Stimulated activated CD8-positive, alpha-beta memory T cell treated with anti-CD3 and anti-CD28 coated beads, Interleukin-4, amount 100 ng/mL, for 48 hours (primary cell): ENCODE measurements around the gene HNMT.
"Not testable (repeated sequence)": the region's sequence is repeated elsewhere in the genome, so short reads cannot be mapped to it uniquely, and the experiment has no call there.

ENCODE experiments used
- DNase-seq: peaks from one replicate; pipeline ENCODE4 v3.0.0-alpha.2; 2020

Gene HNMT

GRCh38 chr2:137977790-137978189, 13.5 kb downstream of the HNMT start:
- DNase-seq = no peak

DNA sequence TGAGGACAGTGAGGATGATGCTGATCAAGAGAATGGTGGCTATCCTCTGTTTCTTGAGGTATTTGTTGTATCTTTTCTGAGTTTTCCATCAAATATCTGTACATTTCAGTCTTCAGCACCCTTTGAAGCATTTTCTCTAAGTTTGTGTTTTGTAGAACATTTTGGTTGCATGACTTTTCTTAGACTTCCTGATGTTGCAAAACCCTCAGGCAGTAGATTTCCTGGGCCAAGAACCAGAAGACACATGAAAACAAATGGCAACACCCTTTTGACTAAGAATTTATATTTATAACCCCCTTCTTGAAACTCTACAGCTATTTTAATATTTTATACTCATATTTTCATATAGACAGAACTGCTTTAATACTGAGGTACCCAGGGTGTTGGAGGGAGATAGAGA, 16.2 kb downstream of the HNMT start:
- no peak for DNase-seq

- no peak for DNase-seq
Measured at GRCh38 chr2:137981112-137981656, 16.9 kb downstream of the HNMT start.

GRCh38 chr2:137983581-137983980, 19.3 kb downstream of the HNMT start:
- no peak for DNase-seq

- no peak for DNase-seq
Measured at GRCh38 chr2:137986268-137986667, 22.0 kb downstream of the HNMT start.

GRCh38 chr2:137987011-137987410, 22.7 kb downstream of the HNMT start:
- DNase-seq = no peak

DNA sequence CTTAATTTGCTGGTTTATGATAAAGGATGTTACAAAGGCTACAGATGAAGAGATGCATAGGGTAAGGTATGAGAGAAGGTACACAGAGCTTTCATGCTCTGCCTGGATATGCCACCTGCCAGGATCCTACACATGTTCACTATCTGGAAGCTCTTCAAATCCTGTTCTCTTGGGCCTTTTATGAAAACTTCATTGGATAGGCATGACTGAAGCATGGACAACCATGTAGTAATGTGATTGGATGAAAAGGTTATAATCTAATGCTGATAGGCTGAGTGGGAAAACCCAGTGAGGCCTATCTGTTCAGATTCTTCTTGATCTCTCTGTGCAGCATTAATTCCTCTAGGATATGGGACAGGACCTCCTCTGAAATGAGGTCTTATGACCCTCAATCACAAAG, 26.8 kb downstream of the HNMT start:
- no peak for DNase-seq

GRCh38 chr2:137992039-137992646, 27.9 kb downstream of the HNMT start:
- DNase-seq = no peak

GRCh38 chr2:137993715-137994476, 29.6 kb downstream of the HNMT start:
- DNase-seq = not testable (repeated sequence)

DNA sequence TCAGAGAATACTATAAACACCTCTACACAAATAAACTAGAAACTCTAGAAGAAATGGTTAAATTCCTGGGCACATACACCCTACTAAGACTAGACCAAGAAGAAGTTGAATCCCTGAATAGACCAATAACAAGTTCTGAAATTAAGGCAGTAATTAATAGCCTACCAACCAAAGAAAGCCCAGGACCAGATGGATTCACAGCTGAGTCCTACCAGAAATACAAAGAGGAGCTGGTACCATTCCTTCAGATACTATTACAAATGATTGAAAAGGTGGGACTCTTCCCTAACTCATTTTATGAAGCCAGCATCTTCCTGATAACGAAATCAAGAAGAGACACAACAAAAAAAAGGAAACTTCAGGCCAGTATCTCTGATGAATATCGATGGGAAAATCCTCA, 31.1 kb downstream of the HNMT start:
- not testable (repeated sequence) for DNase-seq

GRCh38 chr2:137996158-137996557, 31.9 kb downstream of the HNMT start:
- not testable (repeated sequence) for DNase-seq

DNA sequence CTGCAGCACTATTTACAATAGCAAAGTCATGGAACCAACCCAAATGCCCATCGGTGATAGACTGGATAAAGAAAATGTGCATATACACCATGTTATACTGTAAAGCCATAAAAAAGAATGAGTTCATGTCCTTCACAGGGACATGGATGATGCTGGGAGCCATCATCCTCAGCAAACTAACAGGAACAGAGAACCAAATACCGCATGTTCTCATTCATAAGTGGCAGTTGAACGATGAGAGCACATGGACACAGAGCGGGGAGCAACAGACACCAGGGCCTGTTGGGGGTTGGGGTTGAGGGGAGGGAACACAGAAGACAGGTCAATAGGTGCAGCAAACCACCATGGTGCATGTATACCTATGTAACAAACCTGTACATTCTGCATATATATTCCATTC, 33.5 kb downstream of the HNMT start:
- DNase-seq = no peak

DNA sequence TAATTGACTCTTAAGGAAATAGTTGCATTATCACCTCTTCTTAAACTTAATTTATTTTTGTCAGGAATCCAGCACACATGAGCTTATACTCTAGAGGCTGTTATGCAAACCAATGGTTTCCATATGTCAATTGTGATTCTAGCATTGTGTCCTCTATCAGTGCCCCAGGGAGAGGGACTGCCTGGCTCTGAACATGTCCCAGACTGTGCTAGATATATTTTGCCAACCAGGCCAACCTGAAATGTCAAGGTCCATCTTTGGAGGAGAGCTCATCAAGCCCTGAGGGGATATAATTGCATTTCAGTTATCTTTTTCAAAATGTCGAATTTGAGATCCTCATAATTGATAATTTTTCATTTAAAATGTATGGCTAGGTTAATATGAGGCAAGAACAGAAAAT, 34.2 kb downstream of the HNMT start:
- DNase-seq = no peak

- DNase-seq = no peak
Measured at GRCh38 chr2:137999273-137999672, 35.0 kb downstream of the HNMT start.

DNA sequence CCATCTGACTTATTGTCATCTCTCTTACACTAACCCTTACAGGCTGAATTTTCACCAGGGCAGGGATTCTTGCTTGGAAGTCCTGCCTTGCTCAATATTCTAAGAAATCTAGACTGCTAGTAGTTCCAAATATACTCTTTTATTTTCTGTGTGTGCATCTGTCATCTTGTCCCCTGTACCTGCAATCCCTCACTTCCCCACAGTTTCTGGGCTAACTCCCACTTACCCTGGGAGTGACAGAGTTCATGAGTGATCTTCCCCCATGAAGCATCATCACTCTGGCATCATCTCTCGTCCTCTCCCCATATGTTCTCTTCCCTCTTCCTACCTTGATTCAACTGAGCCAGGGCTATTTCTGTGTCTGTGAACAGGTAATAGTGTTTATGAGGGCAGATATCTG, 35.7 kb downstream of the HNMT start:
- no peak for DNase-seq

DNA sequence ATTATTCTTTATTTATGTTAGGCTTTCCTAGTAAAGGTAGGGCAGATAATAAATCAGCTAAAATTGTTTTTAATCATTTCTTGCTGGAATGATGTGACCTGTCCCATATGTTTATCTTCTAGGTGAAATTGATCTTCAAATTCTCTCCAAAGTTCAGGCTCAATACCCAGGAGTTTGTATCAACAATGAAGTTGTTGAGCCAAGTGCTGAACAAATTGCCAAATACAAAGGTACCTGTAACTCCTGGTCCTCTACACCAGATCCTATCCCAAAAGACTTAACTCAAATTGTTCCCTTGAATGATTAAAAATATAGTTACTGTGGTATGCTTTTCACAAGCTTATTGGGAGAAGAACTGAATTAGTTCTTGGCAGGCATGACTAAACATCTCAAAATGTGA, 36.5 kb downstream of the HNMT start:
- DNase-seq = no peak

DNA sequence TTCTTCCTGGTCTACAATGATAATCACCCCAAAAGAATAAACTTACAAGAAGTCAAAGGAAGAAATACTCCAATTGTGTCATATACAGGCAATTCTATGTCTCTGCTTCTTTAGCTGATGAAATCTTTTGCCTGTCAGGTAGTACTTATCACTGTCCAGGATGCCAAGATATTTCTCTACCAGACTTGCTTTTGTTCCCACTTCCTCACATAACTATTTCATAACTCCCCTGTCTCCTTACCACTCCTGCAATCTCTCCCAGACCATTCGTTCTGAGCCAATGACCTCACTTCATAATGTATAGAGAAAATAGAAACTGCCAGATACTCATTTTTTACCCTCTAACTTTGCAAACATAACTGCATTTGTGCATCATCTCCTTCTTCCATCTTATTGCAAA, 39.1 kb downstream of the HNMT start:
- no peak for DNase-seq

- no peak for DNase-seq
Measured at GRCh38 chr2:138007431-138007830, 43.2 kb downstream of the HNMT start.

DNA sequence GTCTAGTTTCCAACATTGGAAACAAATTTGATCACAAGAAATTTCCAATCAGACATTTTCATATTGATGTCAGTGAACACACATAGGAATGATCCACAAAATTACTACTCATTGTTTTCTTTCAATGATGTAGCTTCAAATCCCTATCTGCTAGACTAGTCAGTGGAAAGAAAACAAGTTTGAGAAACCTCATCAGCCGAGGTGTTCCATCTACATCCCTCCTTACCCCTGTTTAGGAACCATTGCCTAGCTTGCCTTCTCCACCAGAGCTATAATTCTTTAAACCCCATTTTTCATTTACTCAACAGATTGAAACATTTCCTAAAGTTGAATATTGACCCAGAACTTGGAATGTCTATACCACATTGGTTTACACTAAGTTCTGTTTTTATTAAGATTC, 45.3 kb downstream of the HNMT start:
- no peak for DNase-seq

- DNase-seq = no peak
Measured at GRCh38 chr2:138010890-138011289, 46.6 kb downstream of the HNMT start.

GRCh38 chr2:138012082-138012481, 47.8 kb downstream of the HNMT start:
- no peak for DNase-seq

DNA sequence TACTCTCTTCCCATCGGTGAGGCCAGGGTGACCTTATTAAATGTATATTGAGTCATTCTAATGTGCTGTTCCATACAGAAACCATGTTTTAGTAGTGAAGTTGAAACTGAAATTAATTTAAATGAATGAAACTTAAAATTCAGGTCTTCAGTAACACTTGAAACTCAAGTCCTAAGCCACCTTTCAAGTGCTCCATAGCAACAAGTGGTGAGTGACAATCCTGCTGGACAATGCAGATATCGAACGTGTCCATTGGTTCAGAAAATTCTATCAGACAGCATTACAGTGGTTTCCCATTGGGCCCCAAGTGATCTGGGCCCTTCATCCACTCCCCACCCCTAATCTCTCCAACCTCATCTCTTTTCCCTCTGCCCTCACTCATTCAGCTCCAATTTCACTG, 48.7 kb downstream of the HNMT start:
- no peak for DNase-seq

GRCh38 chr2:138013639-138014038, 49.4 kb downstream of the HNMT start:
- no peak for DNase-seq

DNA sequence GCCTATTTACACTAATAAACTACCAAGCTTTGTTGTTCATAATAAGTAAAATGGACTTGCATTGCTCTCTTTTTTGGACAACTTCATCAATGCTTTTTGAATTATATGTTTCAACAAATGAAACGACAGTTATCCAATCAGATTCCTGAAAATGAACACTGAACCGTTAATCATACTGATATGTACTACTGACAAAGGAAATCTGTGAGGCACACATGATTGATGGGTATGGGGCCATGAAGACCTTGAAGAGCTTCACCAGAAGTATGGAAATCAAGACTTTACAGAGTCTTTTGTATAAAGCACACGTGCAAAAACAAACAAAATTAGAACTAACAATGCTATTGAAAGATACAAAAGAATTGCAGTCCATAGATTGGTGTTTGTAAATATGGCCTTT, 51.2 kb downstream of the HNMT start:
- DNase-seq = no peak
